Measurements from ENCODE around the gene EIF3B.
A peak's percentile ranks its signal among the peaks of the same experiment; 100 is the strongest.
"Not testable (repeated sequence)": the region's sequence is repeated elsewhere in the genome, so short reads cannot be mapped to it uniquely, and the experiment has no call there.

Gene EIF3B

DNA sequence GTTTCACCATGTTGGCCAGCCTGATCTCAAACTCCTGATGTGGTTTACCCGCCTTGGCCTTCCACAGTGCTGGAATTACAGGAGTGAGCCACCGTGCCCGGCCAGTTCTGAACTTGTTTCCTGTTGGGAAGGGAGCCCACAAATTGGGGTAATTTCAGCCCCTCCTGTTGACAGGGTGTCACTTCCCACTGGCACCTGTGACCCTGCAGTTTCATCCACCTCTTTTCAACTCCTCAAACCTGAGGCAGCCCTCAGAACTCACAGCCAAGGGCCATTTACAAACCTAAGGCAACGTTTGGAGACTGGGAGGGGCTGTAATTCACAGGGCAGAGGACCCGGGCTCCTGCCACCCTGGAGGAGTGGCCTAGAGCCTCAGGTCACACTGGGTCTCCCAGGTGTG lies 26.6 kb downstream of the EIF3B start:
- no peak overlapping the region for H3K4me3 ChIP-seq (ENCODE audit: control insufficient read depth, low read depth, low read length)
- TF ChIP-seq, protein P1, sequence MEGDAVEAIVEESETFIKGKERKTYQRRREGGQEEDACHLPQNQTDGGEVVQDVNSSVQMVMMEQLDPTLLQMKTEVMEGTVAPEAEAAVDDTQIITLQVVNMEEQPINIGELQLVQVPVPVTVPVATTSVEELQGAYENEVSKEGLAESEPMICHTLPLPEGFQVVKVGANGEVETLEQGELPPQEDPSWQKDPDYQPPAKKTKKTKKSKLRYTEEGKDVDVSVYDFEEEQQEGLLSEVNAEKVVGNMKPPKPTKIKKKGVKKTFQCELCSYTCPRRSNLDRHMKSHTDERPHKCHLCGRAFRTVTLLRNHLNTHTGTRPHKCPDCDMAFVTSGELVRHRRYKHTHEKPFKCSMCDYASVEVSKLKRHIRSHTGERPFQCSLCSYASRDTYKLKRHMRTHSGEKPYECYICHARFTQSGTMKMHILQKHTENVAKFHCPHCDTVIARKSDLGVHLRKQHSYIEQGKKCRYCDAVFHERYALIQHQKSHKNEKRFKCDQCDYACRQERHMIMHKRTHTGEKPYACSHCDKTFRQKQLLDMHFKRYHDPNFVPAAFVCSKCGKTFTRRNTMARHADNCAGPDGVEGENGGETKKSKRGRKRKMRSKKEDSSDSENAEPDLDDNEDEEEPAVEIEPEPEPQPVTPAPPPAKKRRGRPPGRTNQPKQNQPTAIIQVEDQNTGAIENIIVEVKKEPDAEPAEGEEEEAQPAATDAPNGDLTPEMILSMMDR (IDR thresholded peaks at IDR 0.05; ENCODE audit: control insufficient read depth, insufficient read depth, low read depth, low read length, missing control alignments), result no peak
- no peak for DNase-seq (ENCODE audit: low read depth)

DNA sequence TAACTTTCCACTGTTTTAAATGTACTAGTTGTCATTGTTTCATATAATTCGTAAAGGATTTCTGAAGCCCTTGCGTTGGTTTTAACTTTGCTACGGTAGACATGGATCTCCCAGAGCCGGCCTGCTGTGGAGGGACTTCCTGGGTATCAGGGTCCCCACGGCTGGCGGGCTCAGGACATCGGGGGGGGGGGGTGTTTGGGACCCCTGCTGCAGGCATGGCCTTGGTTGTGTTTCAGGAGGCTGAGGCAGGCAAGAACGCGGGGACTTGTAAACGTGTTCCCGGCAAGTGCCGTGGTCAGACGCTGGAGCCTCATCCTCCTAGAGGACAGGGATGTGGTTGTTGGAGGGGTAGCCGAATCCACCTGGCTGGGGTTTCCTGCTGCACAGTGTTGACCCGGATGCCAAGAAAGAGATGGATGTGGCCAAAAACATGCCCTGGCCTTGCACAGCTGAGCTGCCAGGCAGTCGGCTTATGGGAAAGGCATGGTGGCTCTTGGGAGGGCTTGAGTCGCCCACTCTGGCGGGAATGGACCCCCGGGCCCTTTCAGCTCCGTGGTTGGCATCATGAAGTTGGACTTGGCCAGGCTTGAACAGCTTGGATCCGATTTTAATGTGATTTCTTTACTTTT lies 27.4 kb downstream of the EIF3B start:
- no peak for DNase-seq (ENCODE audit: low read depth)
- TF ChIP-seq, protein P1 (IDR thresholded peaks at IDR 0.05; ENCODE audit: control insufficient read depth, insufficient read depth, low read depth, low read length, missing control alignments), result no peak
- no peak overlapping the region for H3K4me3 ChIP-seq (ENCODE audit: control insufficient read depth, low read depth, low read length)

DNA sequence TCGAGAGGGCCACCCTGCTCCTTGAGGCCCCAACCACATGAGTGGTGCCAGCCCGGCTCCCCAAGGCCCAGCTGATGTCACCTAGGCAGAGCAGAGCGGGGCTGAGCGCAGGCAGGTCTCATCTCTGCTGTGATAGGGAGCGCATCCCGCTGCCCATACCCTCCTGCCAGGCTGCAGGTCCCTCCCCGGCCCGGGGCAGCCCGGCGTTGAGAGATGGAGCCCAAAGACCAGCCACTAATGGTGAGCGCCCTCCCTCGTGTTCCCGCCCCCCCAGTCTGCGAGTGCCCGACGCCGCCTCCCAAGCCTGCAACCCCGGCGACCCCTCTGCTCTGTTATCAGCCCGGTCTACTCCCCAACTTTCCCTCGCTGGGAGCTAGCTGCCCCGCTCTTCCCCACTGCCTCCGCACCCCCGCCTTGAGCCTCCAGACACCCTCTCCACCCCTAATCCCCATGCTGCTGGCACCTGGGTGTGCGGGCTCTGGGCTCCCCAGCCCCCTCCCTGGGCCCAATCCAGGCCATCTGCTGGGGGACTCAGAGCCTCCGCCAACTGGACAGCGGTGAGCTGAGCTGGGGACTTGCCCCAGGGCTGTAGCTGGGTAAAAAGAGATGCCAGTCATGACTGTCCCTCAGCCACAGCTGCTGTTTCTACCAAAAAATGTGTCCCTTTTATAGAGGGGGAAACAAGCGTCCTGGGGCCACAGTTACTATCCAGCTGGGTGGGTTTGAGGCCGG lies 29.1 kb downstream of the EIF3B start:
- no peak for DNase-seq (ENCODE audit: low read depth)
- TF ChIP-seq, protein P1 (IDR thresholded peaks at IDR 0.05; ENCODE audit: control insufficient read depth, insufficient read depth, low read depth, low read length, missing control alignments), result no peak
- H3K4me3 ChIP-seq (ENCODE audit: control insufficient read depth, low read depth, low read length), result no peak overlapping the region

DNA sequence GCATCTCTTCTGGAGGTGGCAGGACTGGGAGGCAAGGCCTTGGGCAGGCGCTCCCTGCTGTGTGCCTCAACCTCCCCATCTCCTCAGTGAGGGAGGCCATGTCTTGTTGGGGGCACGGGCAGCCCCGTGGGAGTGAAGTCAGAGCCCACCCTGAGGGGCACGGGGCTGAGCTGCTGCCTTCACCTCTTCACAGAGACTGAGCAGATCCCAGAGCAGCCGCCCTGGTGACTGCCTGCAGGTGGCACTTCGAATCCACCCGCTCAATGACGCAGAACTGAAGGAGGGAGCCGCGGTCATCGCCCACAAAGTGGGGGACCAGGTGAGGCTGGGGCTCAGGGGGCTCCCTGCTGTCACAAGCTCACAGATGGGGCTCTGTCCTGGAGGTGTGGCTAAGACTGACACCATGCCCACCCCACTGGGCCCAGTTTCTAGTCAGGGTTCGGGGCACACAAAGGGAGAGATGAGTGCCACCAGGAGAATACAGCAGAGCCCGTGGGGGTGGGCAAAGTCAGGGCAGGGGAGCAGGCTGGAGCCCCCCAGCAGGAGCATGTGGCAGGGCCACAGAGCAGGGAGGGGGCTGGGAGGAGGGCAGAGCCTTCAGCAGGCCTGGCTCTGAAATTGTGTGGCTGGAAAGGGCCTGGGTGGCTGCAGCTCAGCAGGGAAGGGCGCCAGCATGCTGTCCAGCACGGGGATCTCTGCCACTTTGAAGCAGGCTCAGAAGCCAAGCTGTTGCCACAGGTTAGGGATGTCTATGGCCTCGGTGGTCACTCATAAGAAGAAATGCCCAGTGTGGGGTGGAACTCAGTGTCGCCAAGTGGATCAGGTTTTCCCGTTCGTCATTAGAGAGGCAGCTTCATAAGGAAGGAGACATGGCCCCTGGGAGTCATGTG lies 30.0 kb downstream of the EIF3B start:
- TF ChIP-seq, protein P1 (IDR thresholded peaks at IDR 0.05; ENCODE audit: control insufficient read depth, insufficient read depth, low read depth, low read length, missing control alignments), result peak; percentile 24
- no peak for DNase-seq (ENCODE audit: low read depth)
- H3K4me3 ChIP-seq (ENCODE audit: control insufficient read depth, low read depth, low read length), result no peak overlapping the region

DNA sequence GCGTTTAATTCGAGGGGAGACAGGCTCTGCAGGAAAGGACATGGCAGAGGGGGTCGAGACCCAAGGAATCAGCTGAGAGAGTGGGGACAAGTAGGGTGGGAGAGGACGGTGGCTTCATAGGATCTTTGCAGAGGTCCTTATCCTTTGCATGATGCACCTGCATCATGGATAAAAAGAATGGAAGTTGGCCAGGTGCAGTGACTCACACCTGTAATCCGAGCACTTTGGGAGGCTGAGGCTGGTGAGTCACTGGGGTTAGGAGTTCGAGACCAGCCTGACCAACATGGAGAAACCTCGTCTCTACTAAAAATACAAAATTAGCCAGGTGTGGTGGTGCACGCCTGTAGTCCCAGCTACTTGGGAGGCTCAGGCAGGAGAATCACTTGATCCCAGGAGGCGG lies 31.5 kb downstream of the EIF3B start:
- not testable (repeated sequence) for H3K4me3 ChIP-seq (ENCODE audit: control insufficient read depth, low read depth, low read length); DNase-seq (ENCODE audit: low read depth)

DNA sequence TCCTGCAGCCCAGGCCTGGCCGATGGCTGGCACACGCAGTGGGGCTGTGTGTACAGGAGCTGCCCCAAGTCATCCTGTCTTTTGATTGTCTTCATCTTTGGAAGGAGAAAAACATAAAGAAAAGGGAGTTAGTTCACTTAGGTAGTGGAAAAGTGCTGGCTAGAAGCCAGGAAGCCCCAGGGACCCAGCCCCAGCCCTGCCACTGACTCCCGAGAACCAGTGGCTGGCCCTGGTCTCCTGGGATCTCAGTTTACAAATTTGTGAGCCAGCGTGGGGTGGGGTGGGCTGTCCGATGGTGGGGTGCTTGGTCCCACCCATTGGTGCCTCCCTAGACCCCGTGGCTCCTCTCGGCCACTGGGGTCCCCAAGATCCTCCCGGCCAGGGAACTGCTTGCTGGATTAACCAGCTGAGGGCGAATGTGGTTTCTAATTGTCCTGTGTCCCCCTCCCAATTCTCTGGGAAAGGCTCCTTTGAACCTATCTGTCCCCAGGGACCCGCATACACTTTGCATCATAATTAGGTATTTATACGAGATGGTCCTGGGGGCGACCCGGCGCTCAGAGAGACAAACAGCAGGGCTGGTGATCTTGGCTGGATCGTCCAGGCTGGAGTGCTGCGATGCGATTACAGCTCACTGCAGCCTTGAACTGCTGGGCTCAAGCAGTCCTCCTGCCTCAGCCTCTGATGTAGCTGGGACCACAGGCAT lies 32.5 kb downstream of the EIF3B start:
- DNase-seq (ENCODE audit: low read depth), result no peak
- TF ChIP-seq, protein P1 (IDR thresholded peaks at IDR 0.05; ENCODE audit: control insufficient read depth, insufficient read depth, low read depth, low read length, missing control alignments), result no peak
- H3K4me3 ChIP-seq (ENCODE audit: control insufficient read depth, low read depth, low read length), result no peak overlapping the region

All from AG09309 (cell line).